C4-2B (cell line): ENCODE data around the gene BCL11B.

Source experiments
- H3K27ac ChIP-seq: fragments of 450-650 bp; 2 replicates; pipeline ENCODE4 v1.5.1; 2017
- CTCF ChIP-seq: fragments of 450-650 bp; conservative IDR thresholded peaks from 2 replicates; pipeline ENCODE4 v1.5.1; 2017; ENCODE audit warnings: mild to moderate bottlenecking
- ZFX ChIP-seq: fragments of 450-650 bp; IDR thresholded peaks from 2 replicates; pipeline ENCODE4 v1.6.1; 2017

Gene BCL11B

GRCh38 chr14:99120526-99121318 is 151.3 kb downstream of the BCL11B start:
- no peak overlapping the region for H3K27ac ChIP-seq
- TF ChIP-seq CTCF (no peak), ZFX (no peak)

GRCh38 chr14:99119554-99120525 is 152.2 kb downstream of the BCL11B start:
- no peak overlapping the region for H3K27ac ChIP-seq
- TF ChIP-seq ZFX (no peak), CTCF (no peak)
